CD4-positive, alpha-beta T cell treated with Interferon gamma for 1 hour (primary cell): Measurements from ENCODE around the gene HIBCH.
"Not testable (repeated sequence)": the region's sequence is repeated elsewhere in the genome, so short reads cannot be mapped to it uniquely, and the experiment has no call there.

Experiments used
- DNase-seq: peaks from one replicate; pipeline ENCODE4 v3.0.0-alpha.2; 2020

Gene HIBCH, protein sequence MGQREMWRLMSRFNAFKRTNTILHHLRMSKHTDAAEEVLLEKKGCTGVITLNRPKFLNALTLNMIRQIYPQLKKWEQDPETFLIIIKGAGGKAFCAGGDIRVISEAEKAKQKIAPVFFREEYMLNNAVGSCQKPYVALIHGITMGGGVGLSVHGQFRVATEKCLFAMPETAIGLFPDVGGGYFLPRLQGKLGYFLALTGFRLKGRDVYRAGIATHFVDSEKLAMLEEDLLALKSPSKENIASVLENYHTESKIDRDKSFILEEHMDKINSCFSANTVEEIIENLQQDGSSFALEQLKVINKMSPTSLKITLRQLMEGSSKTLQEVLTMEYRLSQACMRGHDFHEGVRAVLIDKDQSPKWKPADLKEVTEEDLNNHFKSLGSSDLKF

DNA sequence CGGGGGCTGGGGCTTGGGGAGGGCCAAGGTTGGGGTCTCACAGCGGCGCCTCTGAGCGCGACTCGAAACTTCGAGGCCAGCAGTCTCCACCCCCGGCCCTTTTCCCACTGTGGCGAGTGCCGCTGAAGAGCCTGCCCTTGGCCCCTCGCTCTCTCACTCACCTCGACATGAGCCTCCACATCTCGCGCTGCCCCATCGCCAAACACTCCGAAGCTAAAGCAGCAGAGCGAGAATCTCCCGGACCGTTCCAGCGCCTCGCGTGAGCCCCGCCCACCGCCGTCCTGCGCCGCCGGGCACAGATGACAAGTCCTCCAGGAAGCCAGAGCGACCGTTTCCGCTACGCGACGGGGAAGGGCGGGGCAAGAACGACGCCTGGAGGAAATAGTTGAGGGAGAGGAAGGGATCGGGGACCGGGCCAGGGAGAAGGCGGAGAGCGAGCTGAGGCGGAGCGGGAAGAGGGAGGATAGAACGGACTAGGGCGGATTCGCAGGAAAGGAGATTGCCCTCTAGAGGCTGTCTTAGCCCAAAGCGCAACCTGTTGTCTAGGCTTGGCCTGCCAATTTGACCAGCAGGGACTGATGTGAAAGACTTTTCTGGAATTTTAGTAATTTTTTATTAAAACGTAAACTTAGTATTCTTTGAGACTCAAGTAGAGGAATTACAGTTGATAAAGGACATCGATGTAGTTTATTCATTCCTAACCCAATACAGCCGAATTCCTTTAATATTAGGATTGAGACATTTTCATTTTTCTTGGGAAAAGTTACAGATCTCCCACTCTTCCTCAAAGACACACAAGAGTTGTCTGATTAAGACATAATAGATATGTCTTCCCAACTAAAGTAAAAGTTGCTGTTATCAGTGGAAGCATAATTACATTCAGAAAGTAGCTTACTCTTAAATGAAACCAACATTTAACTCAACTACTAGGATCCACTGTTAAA is at the start of gene HIBCH:
Gene HIBCH (minus strand): TSS at position 272 of the 944 bp plus-strand sequence. CDS start 76 bp downstream, at position 196.
- peak; percentile 79 for DNase-seq

DNA sequence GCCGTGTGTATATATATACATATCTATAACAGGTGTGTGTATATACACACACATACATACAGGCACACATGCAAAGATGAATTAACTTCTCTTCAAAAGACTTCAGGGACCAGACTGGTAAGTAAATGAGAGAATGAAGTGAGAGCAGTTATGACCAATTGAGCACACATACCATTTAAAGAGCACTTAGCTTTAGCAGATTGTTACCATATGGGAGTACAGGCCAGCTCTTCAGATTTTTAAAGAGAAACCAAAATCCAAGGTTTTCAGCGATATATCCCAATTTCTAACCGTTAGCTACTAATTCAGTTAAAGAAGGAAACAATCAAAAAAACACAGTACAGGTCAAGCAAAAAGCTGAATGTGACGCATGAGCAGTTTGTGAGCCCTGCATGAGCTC is 47.5 kb upstream of the HIBCH start:
- DNase-seq, result no peak

DNA sequence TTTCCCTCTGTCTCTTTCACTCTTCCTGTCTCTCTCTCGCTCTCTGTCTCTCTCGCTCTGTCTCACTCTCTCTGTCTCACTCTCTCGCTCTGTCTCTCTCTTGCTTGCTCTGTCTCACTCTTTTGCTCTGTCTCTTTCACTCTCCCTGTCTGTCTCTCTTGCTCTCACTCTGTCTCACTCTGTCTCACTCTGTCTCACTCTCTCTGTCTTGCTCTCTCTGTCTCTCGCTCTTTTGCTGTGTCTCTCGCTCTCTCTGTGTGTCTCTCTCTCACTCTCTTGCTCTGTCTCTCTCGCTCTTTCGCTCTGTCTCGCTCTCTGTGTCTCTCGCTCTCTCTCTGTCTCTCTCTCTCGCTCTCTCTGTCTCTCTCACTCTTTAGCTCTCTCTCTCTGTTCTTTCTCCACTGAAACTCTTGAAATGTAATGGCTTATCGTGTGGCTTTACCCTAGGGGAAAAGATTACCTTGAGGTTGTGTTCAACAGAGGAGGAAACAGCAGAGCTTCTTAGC is 46.7 kb upstream of the HIBCH start:
- no peak for DNase-seq

DNA sequence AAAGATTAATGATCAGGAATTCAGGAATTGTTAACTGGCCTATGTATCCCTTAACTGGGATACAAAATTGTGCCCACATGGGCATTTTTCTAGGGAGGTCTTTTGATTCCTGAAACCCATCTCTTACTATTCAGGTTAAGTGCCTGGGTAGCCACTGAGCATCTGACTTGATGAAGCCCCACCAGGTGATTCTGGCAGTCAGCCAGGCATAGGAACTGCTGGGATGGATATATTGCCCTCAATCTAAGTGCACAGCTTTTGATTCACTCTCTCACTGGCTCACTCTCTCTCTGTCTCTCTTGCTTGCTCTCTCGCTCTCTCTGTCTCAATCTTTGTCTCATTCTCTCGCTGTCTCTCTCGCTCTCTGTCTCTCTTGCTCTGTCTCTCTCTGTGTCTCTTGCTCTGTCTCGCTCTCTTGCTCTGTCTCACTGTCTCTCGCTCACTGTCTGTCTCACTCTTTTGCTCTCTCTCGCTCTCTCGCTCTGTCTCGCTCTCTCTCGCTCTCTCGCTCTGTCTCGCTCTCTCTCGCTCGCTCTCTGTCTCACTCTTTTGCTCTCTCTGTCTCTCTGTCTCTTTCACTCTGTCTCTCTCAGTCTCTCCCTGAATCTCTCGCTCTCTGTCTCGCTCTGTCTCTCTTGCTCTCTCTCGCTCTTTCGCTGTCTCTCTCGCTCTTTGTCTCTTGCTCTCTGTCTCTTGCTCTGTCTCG is 46.0 kb upstream of the HIBCH start:
- no peak for DNase-seq

DNA sequence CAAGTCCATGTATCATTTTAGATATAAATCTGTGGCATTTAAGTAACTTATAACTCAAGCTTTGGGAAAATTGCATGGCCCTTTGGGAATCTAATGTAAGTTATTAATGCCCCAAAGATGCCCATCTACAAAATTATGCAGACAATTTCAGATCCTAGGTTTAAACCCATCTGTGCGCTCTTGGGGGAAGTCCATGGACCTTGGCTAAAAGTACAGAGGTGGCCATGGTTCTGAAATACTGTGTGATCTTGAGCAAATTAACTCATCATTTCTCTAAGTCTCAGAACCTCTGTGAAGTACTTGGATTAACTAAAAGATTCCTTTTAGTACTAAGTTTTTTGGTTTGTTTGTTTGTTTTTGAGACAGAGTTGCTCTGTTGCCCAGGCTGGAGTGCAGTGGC is 43.3 kb upstream of the HIBCH start:
- DNase-seq, result no peak

DNA sequence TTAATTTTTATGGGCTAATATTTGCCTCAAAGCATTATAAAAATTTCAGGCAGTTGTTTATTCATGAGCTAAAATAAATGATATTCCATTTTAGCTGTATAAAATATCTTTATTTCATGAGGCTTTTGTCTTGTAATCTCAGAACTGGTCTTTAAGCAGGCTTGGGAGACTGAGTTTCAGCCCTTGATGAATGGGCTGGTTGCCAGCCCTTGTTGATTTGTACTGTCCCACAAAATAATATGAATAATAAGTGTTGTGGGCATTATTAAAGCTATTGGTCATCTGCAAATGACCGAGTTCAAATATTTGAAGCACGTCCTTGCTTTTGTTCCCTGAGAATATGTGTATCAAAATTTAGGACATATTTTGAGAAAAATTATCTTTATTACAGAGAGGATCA is 41.9 kb upstream of the HIBCH start:
- DNase-seq, result no peak

DNA sequence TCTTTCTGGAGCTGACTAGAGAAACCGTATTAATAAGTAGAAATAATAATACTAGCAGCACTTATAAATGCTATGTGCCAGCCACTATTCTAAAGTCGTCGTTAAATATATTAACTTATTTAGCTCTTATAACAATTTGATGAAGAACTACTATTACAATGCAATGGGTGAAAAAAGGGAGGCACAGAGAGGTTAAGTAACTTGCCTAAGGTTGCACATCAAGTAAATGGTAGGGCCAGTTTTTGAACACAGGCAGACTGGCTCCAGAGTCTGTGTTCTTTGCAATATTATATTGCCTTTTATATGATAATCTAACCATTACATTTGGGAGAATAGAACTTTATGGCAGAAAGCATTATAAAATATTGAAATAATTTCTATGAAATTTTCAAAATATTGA is 41.3 kb upstream of the HIBCH start:
- DNase-seq, result no peak

GRCh38 chr2:190360561-190360960 is 40.9 kb upstream of the HIBCH start:
- no peak for DNase-seq

- not testable (repeated sequence) for DNase-seq
These were observed 39.2 kb upstream of the HIBCH start for GRCh38 chr2:190358655-190359448.

- no peak for DNase-seq
These were observed 38.0 kb upstream of the HIBCH start for GRCh38 chr2:190357600-190357999.

DNA sequence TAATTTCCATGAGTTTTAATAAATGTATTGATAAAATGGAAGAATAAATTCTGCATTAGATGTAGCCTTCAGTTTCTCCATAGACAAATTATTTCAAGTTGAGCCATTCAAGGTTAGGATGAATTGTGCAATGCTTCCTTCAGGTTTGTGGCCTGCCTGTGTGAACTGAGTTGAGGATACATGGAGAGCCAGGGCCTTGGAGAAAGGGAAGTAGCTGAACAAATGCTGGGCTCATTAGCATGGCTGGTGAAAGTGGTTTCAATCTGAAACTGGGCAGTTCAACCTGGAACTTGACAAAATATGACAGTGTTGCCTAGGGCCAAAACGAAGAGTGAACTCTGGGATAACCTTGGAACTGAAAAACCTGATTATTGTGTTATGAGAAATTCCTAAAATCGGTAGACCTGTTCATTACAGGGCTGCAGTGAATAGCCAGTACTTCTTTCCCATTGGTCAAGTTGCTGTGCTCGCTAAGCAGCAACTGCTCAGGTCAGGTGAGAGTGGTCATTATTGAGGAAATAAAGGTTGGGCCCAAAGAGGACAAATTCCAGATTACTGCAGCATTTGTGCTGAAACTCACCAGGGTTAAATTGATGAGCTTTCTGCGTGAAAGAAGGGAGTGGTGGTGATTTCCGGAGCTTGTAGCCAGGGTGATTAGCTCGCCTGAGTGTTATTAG is 36.5 kb upstream of the HIBCH start:
- no peak for DNase-seq

DNA sequence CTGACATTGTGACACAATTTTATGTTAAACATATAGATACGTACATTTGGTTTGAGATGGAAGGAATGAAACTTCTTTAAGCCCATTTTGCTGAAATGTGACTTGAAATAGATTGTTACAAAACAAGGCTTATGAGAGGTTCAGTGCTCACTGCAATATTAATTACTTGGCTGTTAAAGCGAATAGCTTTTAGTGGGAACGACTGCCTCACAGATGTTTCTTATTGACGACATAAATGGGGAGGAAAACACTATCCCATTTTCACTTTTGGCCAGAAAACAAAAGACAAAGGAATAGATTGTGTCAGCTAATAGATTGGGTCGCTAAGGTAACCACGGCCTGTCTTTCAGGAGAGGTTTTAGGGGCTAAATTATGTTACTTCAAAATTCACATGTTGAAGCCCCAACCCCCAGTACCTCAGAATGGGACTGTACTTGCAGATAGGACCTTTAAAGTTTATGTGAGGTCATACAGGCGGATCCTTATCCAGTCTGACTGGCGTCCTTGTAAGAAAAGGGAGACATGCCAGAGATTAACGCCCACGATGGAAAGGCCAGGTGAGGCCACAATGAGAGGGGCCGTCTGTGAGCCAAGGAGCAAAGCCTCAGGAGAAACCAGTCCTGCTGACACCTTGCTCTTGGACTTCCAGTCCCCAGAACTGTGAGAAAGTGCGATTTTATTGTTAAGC is 34.5 kb upstream of the HIBCH start:
- no peak for DNase-seq

DNA sequence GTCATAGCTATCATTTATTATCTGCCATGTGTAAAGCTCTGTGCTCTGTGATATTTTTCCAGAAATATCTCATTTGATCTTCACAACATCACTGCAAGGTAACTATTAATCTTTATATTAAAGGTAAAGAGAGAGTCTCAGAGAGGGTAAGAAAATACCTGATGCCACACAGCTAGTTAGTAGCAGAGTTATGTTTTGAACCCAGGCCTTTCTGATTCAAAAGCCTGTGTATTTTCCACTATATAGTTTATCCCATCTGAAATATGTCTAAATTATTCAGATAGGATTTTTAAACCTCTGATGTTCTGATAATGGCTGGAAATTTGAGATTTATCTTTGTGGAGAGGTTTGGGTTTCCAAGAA is 33.9 kb upstream of the HIBCH start:
- DNase-seq, result no peak

DNA sequence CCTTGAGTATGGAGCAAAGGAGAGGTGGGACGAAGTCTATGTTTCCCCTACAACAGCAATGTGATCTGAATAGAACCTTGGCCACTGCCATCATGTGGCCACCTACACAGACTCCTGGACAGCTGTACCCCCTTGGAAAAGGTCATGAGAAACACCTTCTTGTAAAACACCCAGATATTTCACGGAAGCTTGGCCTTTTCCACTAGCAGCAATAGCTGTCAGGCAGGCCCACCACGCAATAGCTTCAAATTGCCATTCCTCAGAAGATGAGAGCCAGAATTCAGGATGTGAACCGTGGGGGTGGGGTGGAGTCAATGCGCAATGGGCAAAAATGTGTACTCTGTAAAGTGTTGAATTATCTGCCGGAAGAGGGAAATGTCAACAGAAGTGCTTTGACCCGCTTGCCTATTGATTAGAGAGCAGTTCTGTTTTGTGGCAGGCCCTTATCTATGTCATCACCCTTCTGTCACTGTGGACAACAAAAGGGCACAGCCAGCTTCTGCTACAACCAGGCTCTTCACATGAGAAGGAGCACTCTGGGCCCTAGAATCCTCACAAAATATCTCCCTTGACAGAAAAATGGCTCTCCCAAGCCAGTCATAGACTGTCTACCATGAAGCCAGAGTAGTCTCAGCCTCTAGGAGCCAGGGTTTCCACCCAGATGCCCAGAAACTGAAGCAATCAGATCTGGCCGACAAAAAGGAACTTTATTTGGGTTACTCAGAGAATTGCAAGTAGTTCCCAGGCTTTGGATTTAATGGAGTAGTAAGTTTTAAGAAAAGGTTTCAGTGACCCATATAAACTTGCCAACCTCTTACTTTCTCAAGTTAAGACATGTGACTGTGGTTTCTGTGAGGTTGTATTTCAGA is 33.3 kb upstream of the HIBCH start:
- no peak for DNase-seq

DNA sequence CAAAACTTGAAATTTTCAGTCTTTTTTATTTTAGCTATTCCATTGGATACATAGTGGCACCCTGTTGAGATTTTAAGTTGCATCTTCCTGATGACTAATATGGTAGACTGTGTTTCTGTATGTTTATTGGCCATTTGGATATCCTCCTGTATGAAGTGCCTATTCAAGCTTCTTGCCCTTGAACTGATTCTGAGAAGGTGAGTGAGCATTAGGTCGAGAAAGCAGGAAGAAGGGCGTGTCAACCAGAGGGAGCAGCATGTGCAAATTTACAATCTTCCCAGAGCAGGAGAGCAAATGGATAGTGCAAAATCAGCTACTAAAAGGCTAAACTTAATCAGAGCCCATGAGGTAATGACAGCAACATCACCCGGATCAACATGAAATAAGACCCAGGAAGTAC is 32.3 kb upstream of the HIBCH start:
- no peak for DNase-seq

DNA sequence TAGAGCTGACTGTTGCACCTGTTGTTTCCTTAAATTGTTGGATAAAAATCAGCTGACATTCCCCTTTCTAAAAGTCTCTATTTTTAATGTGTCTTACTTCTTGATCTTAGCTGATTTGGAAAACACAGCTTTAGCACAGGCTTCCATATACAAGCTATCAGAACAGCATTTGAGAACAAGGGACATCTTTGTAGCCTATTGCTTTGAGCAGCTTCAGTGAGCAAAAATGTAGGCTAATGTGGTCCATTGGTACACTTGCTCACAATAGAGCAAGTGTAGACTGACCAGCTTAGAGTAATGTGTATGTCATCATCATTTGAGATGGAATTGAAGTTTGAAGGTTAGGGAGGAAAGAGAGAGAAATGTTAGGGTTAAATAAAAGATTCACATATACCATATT is 30.7 kb upstream of the HIBCH start:
- no peak for DNase-seq

DNA sequence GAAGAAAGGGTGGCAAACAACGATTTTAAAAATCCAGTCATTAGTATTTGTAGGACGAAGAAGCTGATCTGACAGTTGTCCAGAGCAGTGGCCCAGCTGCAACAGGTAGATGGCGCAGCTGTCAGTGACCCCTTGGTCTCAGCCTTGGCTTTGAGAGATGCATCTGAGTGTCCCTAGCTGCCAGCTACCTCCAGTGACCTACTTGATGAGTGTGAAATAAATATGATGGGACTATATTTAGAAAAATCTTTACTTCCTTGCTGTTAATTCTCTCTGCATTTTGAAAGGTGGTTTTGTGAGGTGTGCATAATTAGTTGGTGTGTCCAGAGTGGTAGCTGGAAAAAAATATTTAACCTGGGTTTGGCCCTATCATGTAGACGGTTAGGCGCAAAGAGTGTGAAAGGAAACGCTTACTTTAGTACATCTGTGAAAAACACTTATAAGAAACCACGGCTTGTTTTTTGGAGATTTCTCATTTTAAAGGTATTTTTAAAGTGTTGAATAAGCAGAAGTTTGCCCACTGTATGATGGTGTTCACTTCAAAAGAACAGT is 24.7 kb upstream of the HIBCH start:
- peak; percentile 16 for DNase-seq

DNA sequence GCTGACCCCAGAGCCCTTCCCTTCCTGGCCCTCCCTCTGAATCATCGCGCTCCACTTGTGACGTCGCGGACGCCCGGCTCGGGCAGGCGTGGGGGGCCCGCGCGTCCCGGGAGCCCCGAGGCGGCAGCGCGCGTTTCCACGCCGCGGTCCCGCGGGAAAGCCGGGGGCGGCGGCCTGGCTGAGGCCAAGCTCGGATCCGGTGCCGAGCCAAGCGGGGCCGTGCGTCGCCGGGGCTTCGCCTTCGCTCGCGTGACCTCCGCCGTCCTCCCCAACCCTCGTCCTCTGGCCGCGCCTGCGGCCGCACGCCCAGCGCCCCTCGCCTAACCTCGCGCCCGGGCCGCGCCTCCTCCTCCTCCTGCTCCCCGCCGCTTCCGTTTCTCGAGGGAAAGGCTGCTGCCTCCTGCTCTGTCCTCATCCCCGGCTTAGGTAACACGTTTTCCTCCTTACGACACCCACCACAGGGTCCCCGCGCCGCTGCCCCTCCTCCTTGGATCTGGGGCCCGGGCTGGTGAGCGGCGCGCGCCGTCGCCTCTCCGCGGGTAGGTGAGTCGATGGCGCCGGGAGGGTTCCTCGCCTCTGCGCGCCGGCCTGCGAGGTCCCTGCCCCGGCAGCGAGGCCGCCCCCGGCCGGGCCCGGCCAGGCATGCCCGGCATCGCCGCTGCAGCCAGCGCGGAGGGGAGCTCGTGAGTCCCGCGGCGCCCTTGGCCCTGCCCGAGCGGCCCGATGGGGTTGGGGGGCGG is 24.1 kb upstream of the HIBCH start, which contains the start of gene INPP1:
Gene INPP1 (plus strand): TSS at position 54 of the 740 bp plus-strand sequence. CDS start 16,514 bp downstream, outside the sequence.
- DNase-seq, result peak; percentile 45

GRCh38 chr2:190343089-190343535 is 23.5 kb upstream of the HIBCH start:
- DNase-seq, result no peak
